SK-N-SH treated with all-trans-retinoic acid at 6 μM for 48 hours (cell line): ENCODE measurements around the gene OGFOD3.

Source experiments
- RARB ChIP-seq: fragments of 250-450 bp; sonication (Bioruptor Pico); IDR thresholded peaks from 2 replicates; pipeline ENCODE4 v1.8.0; 2021; ENCODE audit warnings: mild to moderate bottlenecking, moderate library complexity
- ZNF70 ChIP-seq: fragments of 450-650 bp; formaldehyde crosslinking; IDR thresholded peaks from 2 replicates; pipeline ENCODE4 v1.5.0; 2020; ENCODE audit warnings: mild to moderate bottlenecking, moderate library complexity
- TF ChIP-seq, protein P1 (sequence below): fragments of 250-450 bp; sonication (Bioruptor Pico); IDR thresholded peaks from 2 replicates; pipeline ENCODE4 v1.8.0; 2020; ENCODE audit warnings: mild to moderate bottlenecking, moderate library complexity, borderline replicate concordance
- TF ChIP-seq, protein P2 (sequence below): fragments of 250-450 bp; sonication (Bioruptor Pico); IDR thresholded peaks from 2 replicates; pipeline ENCODE4 v1.5.0; 2020; ENCODE audit warnings: mild to moderate bottlenecking, moderate library complexity
- TF ChIP-seq, protein P3 (sequence below): fragments of 250-450 bp; sonication (Bioruptor Pico); IDR thresholded peaks from 2 replicates; pipeline ENCODE4 v1.5.1; 2021; ENCODE audit warnings: mild to moderate bottlenecking, moderate library complexity
- TF ChIP-seq, protein P4 (sequence below): fragments of 250-450 bp; sonication (Bioruptor Pico); IDR thresholded peaks from 2 replicates; pipeline ENCODE4 v1.8.0; 2021; ENCODE audit warnings: low read depth, mild to moderate bottlenecking, moderate library complexity, borderline replicate concordance

DNA sequence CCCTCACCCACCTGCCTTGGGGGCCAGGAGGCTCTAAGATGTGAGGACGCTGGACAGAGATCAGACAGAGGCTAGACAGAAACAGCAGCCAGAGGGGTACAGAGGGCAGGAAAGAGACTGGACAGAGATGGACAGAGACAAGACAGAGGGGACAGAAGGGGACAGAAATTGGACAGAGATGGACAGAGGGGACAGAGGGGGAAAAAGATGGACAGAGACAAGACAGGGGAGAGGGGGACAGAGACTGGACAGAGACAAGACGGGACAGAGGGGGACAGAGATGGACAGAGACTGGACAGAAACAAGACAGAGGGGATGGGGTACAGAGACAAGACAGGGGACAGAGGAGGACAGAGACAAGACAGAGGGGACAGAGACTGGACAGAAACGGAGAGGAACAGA is 30.7 kb downstream of the OGFOD3 start:
- TF ChIP-seq ZNF70 (CRISPR knock-in tag) (no peak), RARB (CRISPR knock-in tag) (no peak)
- TF ChIP-seq, protein P1, sequence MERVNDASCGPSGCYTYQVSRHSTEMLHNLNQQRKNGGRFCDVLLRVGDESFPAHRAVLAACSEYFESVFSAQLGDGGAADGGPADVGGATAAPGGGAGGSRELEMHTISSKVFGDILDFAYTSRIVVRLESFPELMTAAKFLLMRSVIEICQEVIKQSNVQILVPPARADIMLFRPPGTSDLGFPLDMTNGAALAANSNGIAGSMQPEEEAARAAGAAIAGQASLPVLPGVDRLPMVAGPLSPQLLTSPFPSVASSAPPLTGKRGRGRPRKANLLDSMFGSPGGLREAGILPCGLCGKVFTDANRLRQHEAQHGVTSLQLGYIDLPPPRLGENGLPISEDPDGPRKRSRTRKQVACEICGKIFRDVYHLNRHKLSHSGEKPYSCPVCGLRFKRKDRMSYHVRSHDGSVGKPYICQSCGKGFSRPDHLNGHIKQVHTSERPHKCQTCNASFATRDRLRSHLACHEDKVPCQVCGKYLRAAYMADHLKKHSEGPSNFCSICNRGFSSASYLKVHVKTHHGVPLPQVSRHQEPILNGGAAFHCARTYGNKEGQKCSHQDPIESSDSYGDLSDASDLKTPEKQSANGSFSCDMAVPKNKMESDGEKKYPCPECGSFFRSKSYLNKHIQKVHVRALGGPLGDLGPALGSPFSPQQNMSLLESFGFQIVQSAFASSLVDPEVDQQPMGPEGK (CRISPR knock-in tag): no peak
- TF ChIP-seq, protein P2, sequence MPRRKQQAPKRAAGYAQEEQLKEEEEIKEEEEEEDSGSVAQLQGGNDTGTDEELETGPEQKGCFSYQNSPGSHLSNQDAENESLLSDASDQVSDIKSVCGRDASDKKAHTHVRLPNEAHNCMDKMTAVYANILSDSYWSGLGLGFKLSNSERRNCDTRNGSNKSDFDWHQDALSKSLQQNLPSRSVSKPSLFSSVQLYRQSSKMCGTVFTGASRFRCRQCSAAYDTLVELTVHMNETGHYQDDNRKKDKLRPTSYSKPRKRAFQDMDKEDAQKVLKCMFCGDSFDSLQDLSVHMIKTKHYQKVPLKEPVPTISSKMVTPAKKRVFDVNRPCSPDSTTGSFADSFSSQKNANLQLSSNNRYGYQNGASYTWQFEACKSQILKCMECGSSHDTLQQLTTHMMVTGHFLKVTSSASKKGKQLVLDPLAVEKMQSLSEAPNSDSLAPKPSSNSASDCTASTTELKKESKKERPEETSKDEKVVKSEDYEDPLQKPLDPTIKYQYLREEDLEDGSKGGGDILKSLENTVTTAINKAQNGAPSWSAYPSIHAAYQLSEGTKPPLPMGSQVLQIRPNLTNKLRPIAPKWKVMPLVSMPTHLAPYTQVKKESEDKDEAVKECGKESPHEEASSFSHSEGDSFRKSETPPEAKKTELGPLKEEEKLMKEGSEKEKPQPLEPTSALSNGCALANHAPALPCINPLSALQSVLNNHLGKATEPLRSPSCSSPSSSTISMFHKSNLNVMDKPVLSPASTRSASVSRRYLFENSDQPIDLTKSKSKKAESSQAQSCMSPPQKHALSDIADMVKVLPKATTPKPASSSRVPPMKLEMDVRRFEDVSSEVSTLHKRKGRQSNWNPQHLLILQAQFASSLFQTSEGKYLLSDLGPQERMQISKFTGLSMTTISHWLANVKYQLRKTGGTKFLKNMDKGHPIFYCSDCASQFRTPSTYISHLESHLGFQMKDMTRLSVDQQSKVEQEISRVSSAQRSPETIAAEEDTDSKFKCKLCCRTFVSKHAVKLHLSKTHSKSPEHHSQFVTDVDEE (CRISPR knock-in tag): no peak
- TF ChIP-seq, protein P3, sequence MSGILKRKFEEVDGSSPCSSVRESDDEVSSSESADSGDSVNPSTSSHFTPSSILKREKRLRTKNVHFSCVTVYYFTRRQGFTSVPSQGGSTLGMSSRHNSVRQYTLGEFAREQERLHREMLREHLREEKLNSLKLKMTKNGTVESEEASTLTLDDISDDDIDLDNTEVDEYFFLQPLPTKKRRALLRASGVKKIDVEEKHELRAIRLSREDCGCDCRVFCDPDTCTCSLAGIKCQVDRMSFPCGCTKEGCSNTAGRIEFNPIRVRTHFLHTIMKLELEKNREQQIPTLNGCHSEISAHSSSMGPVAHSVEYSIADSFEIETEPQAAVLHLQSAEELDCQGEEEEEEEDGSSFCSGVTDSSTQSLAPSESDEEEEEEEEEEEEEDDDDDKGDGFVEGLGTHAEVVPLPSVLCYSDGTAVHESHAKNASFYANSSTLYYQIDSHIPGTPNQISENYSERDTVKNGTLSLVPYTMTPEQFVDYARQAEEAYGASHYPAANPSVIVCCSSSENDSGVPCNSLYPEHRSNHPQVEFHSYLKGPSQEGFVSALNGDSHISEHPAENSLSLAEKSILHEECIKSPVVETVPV (CRISPR knock-in tag): no peak
- TF ChIP-seq, protein P4, sequence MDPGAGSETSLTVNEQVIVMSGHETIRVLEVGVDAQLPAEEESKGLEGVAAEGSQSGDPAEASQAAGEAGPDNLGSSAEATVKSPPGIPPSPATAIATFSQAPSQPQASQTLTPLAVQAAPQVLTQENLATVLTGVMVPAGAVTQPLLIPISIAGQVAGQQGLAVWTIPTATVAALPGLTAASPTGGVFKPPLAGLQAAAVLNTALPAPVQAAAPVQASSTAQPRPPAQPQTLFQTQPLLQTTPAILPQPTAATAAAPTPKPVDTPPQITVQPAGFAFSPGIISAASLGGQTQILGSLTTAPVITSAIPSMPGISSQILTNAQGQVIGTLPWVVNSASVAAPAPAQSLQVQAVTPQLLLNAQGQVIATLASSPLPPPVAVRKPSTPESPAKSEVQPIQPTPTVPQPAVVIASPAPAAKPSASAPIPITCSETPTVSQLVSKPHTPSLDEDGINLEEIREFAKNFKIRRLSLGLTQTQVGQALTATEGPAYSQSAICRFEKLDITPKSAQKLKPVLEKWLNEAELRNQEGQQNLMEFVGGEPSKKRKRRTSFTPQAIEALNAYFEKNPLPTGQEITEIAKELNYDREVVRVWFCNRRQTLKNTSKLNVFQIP (CRISPR knock-in tag): no peak
